ENCODE measurements around the gene FOXD2.

The FOXD2 gene

DNA sequence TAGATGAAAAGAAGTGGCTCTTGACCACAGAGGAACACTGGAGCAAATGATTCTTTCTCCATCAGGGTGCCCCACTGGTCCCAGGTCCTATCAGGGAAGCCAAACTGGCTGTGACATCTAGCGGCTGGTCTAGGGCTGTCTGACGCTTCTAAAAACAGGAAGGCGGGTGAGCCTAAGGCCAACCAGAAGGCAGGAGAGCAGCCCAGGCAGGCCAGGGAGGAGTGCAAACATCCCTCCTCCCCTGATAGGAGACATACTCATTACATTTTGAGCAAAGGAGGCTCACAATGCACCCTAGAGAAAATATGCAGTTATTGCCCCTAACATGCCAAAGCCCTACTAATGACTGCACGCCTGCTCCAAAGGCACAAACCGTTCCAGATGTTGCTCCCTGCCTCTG is 32.1 kb upstream of the FOXD2 start:
- no peak for DNase-seq
- WGBS, result 55% methylated on average over 5 of the region's 5 CpGs

DNA sequence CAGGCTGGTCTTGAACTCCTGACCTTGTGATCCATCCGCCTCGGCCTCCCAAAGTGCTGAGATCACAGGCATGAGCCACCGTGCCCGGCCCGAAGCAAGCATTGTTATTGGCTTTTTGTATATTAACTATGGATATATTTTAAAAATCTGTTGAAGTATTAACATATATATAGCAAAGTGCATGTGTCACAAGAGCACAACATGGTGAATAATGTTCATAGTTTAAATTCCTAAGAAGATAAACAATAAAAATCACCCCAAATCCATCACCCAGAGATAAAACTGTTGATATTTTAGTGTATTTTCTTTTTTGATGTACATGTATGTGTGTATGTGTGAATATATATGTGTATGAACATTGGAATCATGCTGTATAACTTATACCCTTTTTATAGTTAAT is 30.9 kb upstream of the FOXD2 start:
- no peak overlapping the region for H2BK12ac ChIP-seq (ENCODE audit: low read length in 2 of 2)
- H4K8ac ChIP-seq (ENCODE audit: low read length), result no peak overlapping the region
- H3K4ac ChIP-seq (ENCODE audit: low read depth in 1 of 2, low read length in 2 of 2), result no peak overlapping the region
- no peak overlapping the region for H2BK120ac ChIP-seq (ENCODE audit: low read depth, low read length)
- no peak overlapping the region for H3K4me3 ChIP-seq (ENCODE audit: insufficient read depth in 1 of 2, low read depth in 1 of 2, low read length in 2 of 2)
- H3K9ac ChIP-seq (ENCODE audit: low read length), result no peak overlapping the region
- H3K23ac ChIP-seq (ENCODE audit: low read length in 2 of 2), result no peak overlapping the region
- H2BK5ac ChIP-seq (ENCODE audit: low read depth, low read length, poor library complexity, severe bottlenecking), result no peak overlapping the region
- H3K14ac ChIP-seq (ENCODE audit: low read length in 2 of 2), result no peak overlapping the region
- DNase-seq, result no peak
- H3K18ac ChIP-seq (ENCODE audit: low read depth in 1 of 2, low read length in 2 of 2), result no peak overlapping the region
- H3K79me1 ChIP-seq (replicated peaks; ENCODE audit: low read length, poor library complexity, severe bottlenecking), result no peaks in the 10 kb centered on the region
- no peak overlapping the region for H3K27ac ChIP-seq (ENCODE audit: low read length, poor library complexity, severe bottlenecking)
- no peak overlapping the region for H2AFZ ChIP-seq (ENCODE audit: low read depth, low read length)
- no peak overlapping the region for H4K91ac ChIP-seq (ENCODE audit: low read length)
- no peak overlapping the region for H3K4me2 ChIP-seq (ENCODE audit: low read length, poor library complexity, severe bottlenecking)
- H3K36me3 ChIP-seq (ENCODE audit: control insufficient read depth in 1 of 2, insufficient read depth in 2 of 2, low read depth in 1 of 2, low read length in 2 of 2), result no peaks in the 10 kb centered on the region
- peaks cover 12% of the 10 kb centered on the region for H3K4me1 ChIP-seq (ENCODE audit: control insufficient read depth, insufficient read depth, low read depth, low read length)
- no peaks in the 10 kb centered on the region for H3K9me3 ChIP-seq (ENCODE audit: control insufficient read depth, low read length)
- H2BK15ac ChIP-seq (ENCODE audit: low read depth, poor library complexity, severe bottlenecking), result no peak overlapping the region
- no peak overlapping the region for H2AK5ac ChIP-seq (ENCODE audit: low read length, severe bottlenecking)
- 100% methylated on average over 2 of the region's 5 CpGs for WGBS
- peaks cover 1 to 33% of the 10 kb centered on the region in 2 experiments for H3K27me3 ChIP-seq (ENCODE audit: control insufficient read depth in 1 of 2, insufficient read depth in 1 of 2, low read length in 2 of 2)

More for the DNA sequence above, 32.1 kb upstream of the FOXD2 start:
- Histone ChIP-seq H3K23ac (ENCODE audit: low read length in 2 of 2) (no peak overlapping the region), H3K4me2 (ENCODE audit: low read length, poor library complexity, severe bottlenecking) (no peak overlapping the region), H3K79me1 (replicated peaks; ENCODE audit: low read length, poor library complexity, severe bottlenecking) (no peaks in the 10 kb centered on the region), H2BK5ac (ENCODE audit: low read depth, low read length, poor library complexity, severe bottlenecking) (no peak overlapping the region), H4K8ac (ENCODE audit: low read length) (no peak overlapping the region), H3K36me3 (ENCODE audit: control insufficient read depth in 1 of 2, insufficient read depth in 2 of 2, low read depth in 1 of 2, low read length in 2 of 2) (no peaks in the 10 kb centered on the region), H3K27ac (ENCODE audit: low read length, poor library complexity, severe bottlenecking) (no peak overlapping the region), H2BK12ac (ENCODE audit: low read length in 2 of 2) (no peak overlapping the region), H3K9me3 (ENCODE audit: control insufficient read depth, low read length) (no peaks in the 10 kb centered on the region), H2BK15ac (ENCODE audit: low read depth, poor library complexity, severe bottlenecking) (no peak overlapping the region), H3K4ac (ENCODE audit: low read depth in 1 of 2, low read length in 2 of 2) (no peak overlapping the region), H3K4me3 (ENCODE audit: insufficient read depth in 1 of 2, low read depth in 1 of 2, low read length in 2 of 2) (no peak overlapping the region), H2AFZ (ENCODE audit: low read depth, low read length) (no peak overlapping the region), H2BK120ac (ENCODE audit: low read depth, low read length) (no peak overlapping the region), H3K18ac (ENCODE audit: low read depth in 1 of 2, low read length in 2 of 2) (no peak overlapping the region), H4K91ac (ENCODE audit: low read length) (no peak overlapping the region), H3K27me3 (ENCODE audit: control insufficient read depth in 1 of 2, insufficient read depth in 1 of 2, low read length in 2 of 2) (peaks cover 11 to 43% of the 10 kb centered on the region in 2 experiments), H2AK5ac (ENCODE audit: low read length, severe bottlenecking) (no peak overlapping the region), H3K4me1 (ENCODE audit: control insufficient read depth, insufficient read depth, low read depth, low read length) (peaks cover 8% of the 10 kb centered on the region), H3K14ac (ENCODE audit: low read length in 2 of 2) (no peak overlapping the region), H3K9ac (ENCODE audit: low read length) (no peak overlapping the region)

DNA sequence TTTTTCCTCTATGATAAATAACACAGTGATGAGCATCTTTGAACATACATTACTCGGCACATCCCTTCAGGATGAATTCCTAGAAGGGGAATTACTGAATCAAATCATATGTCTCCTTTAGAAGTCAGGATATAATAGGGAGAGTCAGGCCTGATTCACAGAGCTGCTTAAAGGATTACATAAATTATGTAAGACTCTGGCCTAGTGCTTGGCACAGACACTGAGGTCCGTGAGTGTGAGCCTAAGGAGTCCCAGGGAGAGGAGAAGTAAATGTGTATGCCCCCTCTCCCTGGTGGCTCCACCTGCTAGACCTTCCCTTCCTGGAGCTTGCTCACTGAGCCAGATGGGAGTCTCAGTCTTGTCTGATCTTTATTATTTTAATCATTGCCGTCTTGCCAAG is 30.4 kb upstream of the FOXD2 start:
- no peak for DNase-seq
- H4K91ac ChIP-seq (ENCODE audit: low read length), result no peak overlapping the region
- peaks cover 12% of the 10 kb centered on the region for H3K4me1 ChIP-seq (ENCODE audit: control insufficient read depth, insufficient read depth, low read depth, low read length)
- H3K4me2 ChIP-seq (ENCODE audit: low read length, poor library complexity, severe bottlenecking), result no peak overlapping the region
- no peak overlapping the region for H3K9ac ChIP-seq (ENCODE audit: low read length)
- H3K23ac ChIP-seq (ENCODE audit: low read length in 2 of 2), result no peak overlapping the region
- WGBS, result 63% methylated on average over 2 of the region's 3 CpGs
- no peak overlapping the region for H3K14ac ChIP-seq (ENCODE audit: low read length in 2 of 2)
- no peak overlapping the region for H2AFZ ChIP-seq (ENCODE audit: low read depth, low read length)
- H2AK5ac ChIP-seq (ENCODE audit: low read length, severe bottlenecking), result no peak overlapping the region
- peaks cover 0 to 28% of the 10 kb centered on the region in 2 experiments for H3K27me3 ChIP-seq (ENCODE audit: control insufficient read depth in 1 of 2, insufficient read depth in 1 of 2, low read length in 2 of 2)
- H3K79me1 ChIP-seq (replicated peaks; ENCODE audit: low read length, poor library complexity, severe bottlenecking), result no peaks in the 10 kb centered on the region
- H3K27ac ChIP-seq (ENCODE audit: low read length, poor library complexity, severe bottlenecking), result no peak overlapping the region
- H3K36me3 ChIP-seq (ENCODE audit: control insufficient read depth in 1 of 2, insufficient read depth in 2 of 2, low read depth in 1 of 2, low read length in 2 of 2), result no peaks in the 10 kb centered on the region
- no peak overlapping the region for H2BK120ac ChIP-seq (ENCODE audit: low read depth, low read length)
- H2BK12ac ChIP-seq (ENCODE audit: low read length in 2 of 2), result no peak overlapping the region
- H3K4me3 ChIP-seq (ENCODE audit: insufficient read depth in 1 of 2, low read depth in 1 of 2, low read length in 2 of 2), result no peak overlapping the region
- H2BK5ac ChIP-seq (ENCODE audit: low read depth, low read length, poor library complexity, severe bottlenecking), result no peak overlapping the region
- H3K9me3 ChIP-seq (ENCODE audit: control insufficient read depth, low read length), result no peaks in the 10 kb centered on the region
- no peak overlapping the region for H4K8ac ChIP-seq (ENCODE audit: low read length)
- H3K4ac ChIP-seq (ENCODE audit: low read depth in 1 of 2, low read length in 2 of 2), result no peak overlapping the region
- H3K18ac ChIP-seq (ENCODE audit: low read depth in 1 of 2, low read length in 2 of 2), result no peak overlapping the region
- H2BK15ac ChIP-seq (ENCODE audit: low read depth, poor library complexity, severe bottlenecking), result no peak overlapping the region

DNA sequence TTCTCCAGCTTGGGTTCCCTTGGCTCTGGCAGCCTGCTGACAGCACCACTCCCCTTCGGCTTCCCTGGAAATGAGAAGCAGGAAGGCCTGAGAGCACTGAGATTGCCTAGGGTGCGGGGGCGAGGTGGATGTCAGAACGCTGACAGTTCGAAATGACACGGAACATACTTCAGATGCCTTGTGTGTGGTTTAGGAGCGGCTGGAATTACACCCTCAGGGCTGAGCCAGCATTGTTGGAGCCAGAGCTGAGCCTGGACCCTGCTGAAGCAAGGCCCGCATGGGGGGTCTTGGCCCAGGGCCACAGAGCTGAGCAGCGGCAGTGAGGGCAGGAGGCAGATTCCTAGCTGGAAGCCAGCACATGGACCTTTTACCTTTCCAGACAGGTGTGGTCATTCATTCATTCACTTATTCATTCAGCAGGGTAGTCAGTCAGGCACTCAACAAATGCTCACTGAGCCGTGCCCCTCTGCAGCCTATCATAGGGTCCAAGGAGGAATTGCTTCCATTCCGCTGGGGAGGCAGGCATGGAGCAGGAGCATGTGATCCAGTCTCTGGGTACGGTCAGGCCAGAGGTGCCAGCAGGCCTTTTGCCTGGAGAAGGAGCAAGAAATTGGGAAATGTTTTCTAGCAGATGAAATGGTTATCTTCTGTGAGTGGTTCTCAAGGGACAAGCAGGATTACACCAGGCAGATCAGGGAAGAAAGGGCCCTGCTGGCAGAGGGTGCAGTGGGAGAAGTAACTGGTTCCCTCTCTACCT is 28.4 kb upstream of the FOXD2 start:
- Histone ChIP-seq H3K4me3 (ENCODE audit: insufficient read depth in 1 of 2, low read depth in 1 of 2, low read length in 2 of 2) (no peak overlapping the region), H3K79me1 (replicated peaks; ENCODE audit: low read length, poor library complexity, severe bottlenecking) (no peaks in the 10 kb centered on the region), H3K14ac (ENCODE audit: low read length in 2 of 2) (no peak overlapping the region), H3K9me3 (ENCODE audit: control insufficient read depth, low read length) (no peaks in the 10 kb centered on the region), H3K18ac (ENCODE audit: low read depth in 1 of 2, low read length in 2 of 2) (no peak overlapping the region), H3K4ac (ENCODE audit: low read depth in 1 of 2, low read length in 2 of 2) (no peak overlapping the region), H3K9ac (ENCODE audit: low read length) (no peak overlapping the region), H2BK15ac (ENCODE audit: low read depth, poor library complexity, severe bottlenecking) (no peak overlapping the region), H3K27me3 (ENCODE audit: control insufficient read depth in 1 of 2, insufficient read depth in 1 of 2, low read length in 2 of 2) (peaks cover 8 to 27% of the 10 kb centered on the region in 2 experiments), H2BK12ac (ENCODE audit: low read length in 2 of 2) (no peak overlapping the region), H2AFZ (ENCODE audit: low read depth, low read length) (no peak overlapping the region), H3K23ac (ENCODE audit: low read length in 2 of 2) (no peak overlapping the region), H2BK120ac (ENCODE audit: low read depth, low read length) (no peak overlapping the region), H4K91ac (ENCODE audit: low read length) (no peak overlapping the region), H2BK5ac (ENCODE audit: low read depth, low read length, poor library complexity, severe bottlenecking) (no peak overlapping the region), H4K8ac (ENCODE audit: low read length) (no peak overlapping the region), H3K36me3 (ENCODE audit: control insufficient read depth in 1 of 2, insufficient read depth in 2 of 2, low read depth in 1 of 2, low read length in 2 of 2) (no peaks in the 10 kb centered on the region), H3K4me1 (ENCODE audit: control insufficient read depth, insufficient read depth, low read depth, low read length) (peaks cover 12% of the 10 kb centered on the region), H2AK5ac (ENCODE audit: low read length, severe bottlenecking) (no peak overlapping the region), H3K4me2 (ENCODE audit: low read length, poor library complexity, severe bottlenecking) (no peak overlapping the region), H3K27ac (ENCODE audit: low read length, poor library complexity, severe bottlenecking) (no peak overlapping the region)
- DNase-seq, result no peak
- 74% methylated on average over 12 of the region's 12 CpGs for WGBS
